NCI-H526 treated with DMSO at 0.1 percent for 48 hours (cell line): ENCODE data around the gene STAM.
"Not testable (repeated sequence)": the region's sequence is repeated elsewhere in the genome, so short reads cannot be mapped to it uniquely, and the experiment has no call there.

Source experiments
- DNase-seq: peaks from one replicate; lab custom pipeline; 2025; lab: John Stamatoyannopoulos, UW

STAM gene

DNA sequence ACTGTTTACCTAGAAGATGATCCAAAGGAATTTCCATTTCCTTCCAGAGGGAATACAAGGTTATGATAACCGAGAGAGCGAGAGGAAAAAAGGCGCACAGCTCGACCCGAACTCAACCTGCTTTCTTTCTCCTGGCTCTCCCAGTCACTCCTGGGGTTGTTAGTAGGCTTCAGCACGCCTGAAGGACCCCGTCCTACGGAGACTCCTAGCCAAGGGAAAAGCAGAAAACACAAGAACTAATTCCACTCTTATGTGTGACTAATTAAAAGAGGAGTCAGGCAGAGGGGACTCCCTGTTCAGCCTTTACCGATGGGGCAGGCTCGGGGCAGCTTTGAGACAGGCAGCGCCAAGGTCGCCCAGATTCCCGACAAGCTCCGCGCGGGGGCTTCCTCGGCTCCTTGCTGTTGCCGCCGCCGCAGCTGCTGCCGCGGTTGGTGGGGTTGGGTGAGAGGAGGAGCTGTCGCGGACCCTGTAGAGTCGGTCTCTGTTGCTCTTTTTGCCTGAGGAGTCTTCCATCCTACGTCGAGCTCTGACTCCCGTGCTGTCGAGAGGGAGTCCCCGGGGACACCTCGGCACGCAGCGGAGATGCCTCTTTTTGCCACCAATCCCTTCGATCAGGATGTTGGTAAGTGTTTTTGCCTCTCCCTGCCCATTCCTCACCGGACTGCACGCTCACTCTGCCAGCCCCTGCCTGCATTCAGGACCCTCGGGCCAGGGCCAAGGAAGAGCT is at the start of gene STAM:
STAM (plus strand) TSS at position 397 of the 730 bp plus-strand sequence; CDS start at position 586, 189 bp downstream.
- peak; percentile 86 for DNase-seq

DNA sequence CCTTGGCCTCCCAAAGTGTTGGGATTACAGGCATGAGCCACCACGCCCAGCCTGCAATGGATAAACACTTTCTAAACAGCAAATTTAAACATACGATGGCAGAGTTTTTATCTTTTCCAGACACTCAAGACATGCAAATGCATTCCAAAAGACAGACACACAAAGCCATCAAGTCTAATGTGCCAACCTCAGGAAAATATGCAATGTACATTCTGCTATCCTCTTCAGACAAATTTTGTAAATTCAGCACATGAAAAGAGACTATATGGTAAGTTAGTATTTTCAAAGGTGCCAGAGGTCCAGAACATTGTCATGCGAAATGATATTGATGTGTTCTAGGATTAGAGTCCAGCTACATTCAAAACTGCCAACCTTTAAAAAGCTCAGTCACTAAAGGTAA is 46.6 kb upstream of the STAM start:
- DNase-seq = no peak

DNA sequence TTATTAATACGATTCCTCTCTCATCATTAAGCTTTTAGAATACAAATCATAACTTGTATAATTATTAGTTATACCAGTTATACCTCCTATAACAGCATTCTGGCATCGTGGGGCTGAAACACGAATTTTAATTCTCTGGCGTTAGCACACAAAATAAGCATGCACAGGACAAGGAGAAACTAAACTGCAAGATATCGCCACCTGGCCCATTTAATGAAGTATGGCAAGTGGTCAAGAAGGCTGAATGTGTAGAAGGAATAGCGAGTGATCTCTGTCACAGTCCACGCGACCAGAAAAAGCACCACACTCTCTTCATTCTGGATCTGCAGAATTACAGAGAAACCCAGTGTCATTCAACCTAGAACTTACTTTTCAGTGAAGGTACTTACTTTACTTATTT is 44.9 kb upstream of the STAM start:
- no peak for DNase-seq

DNA sequence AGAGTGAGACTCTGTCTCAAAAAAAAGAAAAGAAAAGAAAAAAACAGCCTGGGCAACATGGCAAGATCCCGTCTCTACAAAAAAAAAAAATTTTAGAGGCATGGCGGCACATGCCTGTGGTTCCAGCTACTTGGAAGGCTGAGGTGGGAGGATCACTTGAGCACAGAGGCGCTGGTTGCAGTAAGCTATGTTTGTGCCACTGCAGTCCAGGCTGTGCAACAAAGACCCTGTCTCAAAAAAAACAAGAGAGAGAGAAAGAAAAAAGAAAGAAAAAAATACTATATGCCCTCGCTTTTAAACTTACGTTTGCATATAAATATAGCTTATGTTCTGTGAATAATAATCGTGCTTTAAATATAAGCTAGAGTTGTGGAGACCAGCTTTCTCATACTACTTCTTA is 38.0 kb upstream of the STAM start:
- DNase-seq = no peak

DNA sequence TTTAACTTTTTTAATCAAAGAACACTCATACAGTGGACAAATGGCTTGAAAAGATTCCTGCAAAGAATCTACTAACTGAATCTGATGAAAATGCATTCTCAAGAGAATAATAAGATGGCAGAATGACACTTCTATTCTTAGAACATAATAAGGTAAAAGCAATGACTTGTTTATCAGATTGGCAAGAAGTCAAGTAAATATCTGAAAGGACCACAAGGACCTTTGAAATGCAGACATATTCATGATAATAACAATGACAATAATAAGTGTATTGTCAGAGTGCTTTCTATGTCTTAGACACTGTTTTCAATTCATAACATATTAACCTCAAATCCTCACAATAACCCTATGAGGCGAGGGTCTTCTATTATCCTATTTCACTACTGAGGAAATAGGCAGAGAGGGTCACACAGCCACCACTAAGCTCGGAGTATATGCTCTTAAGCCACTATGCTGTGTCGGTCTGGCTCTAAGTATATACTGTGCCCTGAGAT is 37.4 kb upstream of the STAM start:
- no peak for DNase-seq

DNA sequence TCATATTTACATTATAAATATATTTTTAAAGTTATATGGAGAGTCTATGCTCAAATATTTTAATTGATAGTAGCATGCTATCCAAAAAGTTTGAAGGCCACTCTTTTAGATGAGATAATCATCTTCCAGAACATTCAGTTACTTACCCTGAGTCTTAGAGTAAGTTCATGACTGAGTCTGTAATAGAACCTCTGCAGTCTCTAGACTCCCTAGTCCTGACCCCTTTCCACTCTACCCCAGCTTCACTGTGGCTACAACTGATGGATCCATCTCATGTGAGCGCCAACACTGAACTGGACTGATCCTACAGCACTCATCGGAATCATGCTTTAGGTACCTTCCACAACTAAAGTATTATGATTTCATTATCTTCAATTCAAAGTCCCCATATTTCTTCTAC is 36.9 kb upstream of the STAM start:
- DNase-seq = no peak

DNA sequence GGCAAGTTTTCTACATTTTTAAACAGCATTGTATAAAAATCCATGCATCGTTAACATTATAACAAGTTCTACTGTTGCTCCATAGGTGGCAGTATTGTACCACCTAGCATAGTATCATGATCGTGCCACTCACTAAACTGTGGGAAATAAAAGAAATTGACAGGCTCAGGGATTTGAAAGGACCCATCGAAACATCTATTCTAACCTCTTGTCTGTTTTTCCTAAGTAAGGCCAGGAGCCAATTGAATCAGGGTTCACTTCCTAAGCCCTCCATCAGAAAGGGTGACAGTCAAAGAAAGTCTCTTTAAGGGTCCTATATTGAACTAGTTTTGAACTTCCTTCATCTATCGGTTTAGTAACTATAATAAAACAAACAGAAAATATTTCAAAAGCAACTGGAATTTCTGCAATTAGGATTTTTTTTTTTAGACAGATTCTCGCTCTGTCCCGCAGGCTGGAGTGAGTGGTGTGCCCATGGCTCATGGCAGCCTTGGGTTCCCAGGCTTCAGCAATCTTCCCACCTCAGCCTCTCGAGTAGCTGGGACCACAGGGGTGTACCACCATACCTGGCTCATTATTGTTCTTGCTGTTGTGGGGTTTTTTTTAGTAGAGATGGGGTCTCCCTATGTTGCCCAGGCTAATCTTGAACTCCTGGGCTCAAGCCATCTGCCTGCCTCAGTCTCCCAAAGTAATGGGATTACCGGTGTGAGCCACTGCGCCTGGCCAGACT is 36.2 kb upstream of the STAM start:
- no peak for DNase-seq

DNA sequence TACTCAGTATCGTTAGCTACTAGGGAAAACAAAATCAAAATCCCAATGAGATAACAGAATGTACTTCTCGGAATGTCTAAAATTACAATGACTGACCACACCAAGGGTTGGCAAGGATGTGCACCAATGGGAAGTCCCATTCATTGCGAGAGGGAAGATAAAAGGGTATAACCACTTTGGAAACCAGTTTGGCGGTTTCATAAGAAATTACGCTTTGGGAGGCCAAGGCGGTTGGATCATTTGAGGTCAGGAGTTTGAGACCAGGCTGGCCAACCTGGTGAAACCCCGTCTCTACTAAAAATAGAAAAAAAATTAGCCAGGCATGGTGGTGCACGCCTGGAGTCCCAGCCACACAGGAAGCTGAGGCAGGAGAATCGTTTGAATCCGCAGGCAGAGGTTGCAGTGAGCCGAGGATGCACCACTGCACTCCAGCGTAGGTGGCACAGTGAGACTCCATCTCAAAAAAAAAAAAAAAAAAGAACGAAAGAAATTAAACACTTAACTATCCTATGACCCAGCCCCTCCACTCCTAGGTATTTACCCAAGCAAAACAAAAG is 34.4 kb upstream of the STAM start:
- no peak for DNase-seq

DNA sequence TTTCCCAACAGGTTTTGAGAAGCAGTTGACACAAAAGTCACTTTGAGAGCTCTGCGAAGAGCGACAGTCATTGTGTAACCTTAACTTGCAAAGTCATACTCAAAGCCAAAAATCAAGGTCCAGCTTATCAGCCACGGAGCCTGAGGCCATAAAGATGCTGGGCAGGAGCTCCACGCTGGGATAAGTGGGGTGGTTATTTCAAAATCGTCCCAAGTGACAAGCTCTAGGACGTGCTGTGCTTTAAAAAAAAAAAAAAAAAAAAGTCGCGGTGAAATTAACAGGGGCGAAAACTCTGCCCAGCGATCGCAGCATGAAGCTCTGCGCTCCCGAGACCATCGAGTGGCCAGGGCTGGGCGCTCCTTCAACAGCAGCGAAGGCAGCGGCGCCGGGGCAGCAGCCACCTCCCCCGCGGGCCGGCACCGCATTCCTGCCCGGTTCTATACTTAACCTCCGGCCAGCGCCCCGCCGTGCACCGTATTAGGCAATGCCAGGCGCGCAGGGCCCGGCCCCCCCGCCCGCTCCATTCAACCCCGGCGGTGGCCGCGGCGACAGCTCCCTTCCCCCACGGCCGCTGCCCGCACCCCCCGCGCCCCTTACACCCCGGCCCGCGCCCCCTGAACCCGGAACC is 27.4 kb upstream of the STAM start:
- DNase-seq = no peak

DNA sequence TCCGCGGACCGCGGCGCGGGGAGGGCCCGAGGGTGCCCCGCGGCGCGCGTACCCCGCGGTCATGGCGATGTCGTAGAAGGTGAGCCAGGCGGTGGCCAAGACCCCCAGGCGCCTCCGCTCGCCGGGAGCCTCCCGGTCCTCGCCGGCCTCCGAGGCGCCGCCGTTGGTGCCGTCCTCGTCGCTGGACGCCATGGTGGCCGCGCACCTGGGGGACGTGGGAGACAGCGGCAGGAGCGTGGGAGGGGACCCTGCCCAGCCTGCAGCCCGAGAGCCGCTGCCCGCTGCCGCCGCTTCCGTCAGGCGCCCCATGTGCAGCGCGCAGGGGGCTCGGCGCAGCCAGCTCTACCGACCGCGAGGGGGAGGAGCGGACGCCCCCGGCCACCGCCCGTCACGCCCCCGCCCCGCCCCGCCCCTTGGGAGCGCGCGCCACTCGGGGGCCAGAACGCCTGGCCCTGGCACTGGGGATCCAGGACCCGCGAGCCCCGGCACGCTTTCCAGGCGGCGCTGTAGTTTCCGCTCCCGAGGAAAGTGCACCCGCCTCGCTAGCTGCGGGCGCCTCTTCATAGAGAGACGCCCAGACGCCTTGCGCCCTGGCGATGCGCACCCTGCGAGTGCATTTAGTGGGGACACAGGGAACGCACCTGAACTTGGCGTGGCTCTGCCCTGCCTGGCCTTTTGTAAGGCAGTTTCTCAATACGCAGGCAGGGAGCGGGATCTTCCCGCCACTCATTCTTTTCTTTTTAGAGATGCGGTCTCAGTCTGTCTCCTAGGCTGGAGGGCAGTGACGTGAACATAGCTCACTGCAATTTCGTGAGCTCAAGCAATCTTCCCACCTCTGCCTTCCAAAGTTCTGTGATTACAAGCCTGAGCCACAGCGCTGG is 26.7 kb upstream of the STAM start, which contains the start of gene HACD1:
HACD1 (minus strand) TSS at position 344 of the 881 bp plus-strand sequence; CDS start at position 309, 35 bp downstream.
- peak; percentile 22 for DNase-seq

DNA sequence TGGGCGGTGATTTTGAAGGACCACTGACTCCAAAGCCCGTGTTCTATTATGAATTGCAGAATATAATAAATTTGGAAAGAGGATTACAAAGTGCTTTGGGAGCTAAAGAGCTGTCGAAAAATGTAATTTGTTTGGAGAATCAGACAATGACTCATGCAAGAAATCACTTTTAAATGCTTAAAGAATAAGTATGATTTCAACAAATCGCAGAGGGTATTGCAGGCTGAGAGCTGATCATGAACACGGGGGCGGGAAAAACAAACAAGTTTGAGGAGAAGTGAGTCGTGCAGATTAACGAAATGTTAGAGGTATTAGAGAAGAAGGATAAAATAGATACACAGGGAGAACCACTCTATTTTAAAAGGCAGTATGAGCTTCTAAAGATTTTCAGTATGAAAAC is 21.9 kb upstream of the STAM start:
- DNase-seq = no peak

DNA sequence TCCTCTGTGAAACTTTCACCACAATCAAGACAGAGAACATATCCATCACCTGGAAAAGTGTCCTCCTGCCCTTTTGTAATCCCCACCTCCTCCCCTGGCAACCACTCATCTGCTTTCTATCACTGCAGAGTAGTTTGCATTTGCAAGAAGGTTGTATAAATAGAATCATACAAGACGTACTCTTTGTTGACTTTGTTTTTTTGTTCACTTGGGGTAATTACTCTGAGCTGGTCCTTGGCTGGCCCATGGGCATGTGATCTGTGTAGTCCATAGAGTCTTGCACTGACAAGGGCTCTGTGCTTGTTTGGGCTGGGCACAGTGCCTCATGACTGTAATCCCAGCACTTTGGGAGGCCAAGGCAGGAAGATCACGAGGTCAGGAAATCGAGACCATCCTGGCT is 19.0 kb upstream of the STAM start:
- DNase-seq = no peak

DNA sequence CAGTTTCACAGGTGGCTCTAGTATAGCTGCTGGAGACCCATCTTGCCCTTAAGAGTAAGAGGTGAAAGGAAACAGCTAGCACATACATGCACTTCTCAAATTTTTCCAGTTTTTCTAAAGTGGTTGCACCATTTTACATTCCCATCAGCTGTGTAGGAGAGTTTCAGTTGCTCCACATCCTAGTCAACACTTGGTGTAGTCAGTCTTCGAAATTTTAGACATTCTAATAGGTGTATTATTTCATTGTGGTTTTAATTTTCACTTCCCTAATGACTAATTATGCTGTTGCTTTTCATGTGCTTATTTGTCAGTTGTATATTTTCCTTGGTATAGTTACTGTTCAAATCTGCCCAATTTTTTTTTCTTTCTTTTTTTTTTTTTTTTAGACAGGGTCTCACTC is 17.3 kb upstream of the STAM start:
- no peak for DNase-seq

DNA sequence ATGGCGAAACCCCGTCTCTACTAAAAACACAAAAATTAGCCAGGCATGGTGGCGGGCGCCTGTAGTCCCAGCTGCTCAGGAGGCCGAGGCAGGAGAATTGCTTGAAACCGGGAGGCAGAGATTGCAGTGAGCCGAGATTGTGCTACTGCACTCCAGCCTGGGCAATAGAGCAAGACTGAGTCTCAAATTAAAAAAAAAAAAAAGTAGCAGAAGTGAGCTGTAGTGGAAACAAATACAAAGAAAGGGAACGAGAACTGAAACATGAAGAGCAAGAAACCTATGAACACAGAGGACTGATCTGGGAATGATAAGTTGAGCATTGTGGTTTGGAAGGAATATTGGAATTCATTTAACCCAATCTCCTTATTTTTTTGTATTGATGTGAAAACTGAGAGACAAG is 11.4 kb upstream of the STAM start:
- DNase-seq = not testable (repeated sequence)

DNA sequence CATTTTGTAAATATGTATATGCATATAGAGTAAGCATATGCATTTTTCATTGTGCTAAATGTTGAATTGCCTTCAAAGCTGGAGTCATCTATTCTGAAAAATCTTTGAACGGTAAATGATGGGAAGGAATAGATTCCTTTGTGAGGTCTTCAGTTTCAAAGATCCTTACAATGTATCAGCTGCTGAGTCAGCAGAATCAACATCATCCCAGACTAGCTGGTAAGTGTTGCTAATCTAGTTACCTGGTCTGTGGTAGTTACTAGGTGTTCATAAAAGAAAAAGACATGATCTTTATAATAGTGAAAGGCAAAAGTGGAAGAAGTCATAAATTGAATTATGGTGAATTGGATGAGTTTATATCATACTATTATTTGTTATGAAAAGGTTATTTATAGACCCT is 10.6 kb upstream of the STAM start:
- no peak for DNase-seq

DNA sequence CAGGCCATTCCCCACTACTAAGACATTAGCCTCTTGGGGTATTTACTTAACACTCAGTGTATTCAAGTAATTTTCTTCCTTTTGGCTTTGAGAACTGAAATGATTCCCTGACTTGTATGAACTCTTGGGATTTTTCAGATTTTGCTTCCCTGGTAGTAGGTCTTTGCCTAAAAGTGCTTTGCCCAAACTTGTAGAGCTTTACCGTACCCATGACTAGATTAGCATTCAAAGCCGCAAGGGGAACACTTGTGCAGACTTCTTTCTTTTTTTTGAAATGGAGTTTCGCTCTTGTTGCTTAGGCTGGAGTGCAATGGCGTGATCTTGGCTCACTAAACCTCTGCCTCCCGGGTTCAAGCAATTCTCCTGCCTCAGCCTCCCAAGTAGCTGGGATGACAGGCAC is 6.1 kb upstream of the STAM start:
- no peak for DNase-seq

DNA sequence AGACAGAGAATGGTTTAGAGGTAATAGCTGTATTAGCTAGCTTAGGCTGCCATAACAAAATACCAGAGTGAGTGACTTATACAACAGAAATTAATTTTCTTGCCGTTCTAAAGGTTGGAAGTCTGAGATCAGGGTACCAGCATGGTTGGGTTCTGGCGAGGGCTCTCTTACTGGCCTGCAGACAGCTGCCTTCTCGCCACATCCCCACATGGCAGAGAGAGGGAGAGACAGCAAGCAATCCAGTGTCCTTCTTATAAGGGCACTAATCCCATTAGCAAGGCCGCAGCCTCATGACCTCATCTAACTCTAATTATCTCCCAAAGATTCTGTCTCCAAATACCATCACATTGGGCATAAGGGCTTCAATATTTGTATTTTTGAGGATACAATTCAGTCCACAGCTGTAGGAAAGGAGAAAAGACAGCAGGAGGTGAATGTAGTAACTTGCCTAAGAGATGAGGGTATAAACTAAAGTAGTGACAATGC is 3.6 kb upstream of the STAM start:
- DNase-seq = no peak

DNA sequence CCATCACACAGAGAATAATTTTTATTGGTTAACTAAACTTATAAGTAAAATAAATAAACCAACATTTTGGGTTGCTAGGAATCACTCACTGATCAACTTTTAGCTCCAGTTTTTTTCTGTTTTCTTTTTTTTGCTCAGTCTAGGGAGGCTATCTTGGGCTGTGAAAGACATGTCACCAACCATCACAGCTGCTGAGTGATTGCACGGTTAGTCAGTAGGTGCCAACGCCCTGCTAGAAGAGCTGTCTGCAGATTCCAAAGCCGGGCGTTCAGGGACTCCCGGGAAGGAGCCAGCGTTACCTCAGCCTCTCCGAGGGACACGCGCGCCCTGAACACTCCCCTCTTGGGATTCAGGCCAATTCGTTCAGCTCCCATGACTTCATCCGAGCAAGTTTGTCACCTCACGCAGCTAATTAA is 604 bp upstream of the STAM start:
- no peak for DNase-seq

DNA sequence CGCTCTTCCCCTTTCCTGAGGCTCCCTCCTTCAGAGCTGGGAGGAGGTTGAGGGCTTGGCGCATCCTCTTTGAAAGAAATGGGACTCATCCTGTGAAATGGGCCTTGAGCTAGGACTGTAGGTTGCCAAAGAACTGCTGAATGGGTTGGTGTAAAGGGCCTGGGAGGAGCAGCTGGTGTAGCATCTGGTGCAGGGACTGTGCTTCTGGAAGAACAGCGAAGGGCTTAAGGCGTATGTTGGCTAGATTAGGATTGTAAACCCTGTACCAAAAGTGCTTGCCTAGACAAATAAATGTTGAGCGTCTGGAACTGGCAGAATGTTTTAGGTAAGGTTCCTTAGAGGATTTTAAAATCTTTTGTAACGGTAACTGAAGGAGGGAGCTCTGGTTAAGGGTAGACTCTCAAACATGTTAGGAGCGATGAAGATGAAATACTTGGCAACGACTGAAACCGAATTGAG is 563 bp downstream of the STAM start:
- DNase-seq = peak; percentile 1

DNA sequence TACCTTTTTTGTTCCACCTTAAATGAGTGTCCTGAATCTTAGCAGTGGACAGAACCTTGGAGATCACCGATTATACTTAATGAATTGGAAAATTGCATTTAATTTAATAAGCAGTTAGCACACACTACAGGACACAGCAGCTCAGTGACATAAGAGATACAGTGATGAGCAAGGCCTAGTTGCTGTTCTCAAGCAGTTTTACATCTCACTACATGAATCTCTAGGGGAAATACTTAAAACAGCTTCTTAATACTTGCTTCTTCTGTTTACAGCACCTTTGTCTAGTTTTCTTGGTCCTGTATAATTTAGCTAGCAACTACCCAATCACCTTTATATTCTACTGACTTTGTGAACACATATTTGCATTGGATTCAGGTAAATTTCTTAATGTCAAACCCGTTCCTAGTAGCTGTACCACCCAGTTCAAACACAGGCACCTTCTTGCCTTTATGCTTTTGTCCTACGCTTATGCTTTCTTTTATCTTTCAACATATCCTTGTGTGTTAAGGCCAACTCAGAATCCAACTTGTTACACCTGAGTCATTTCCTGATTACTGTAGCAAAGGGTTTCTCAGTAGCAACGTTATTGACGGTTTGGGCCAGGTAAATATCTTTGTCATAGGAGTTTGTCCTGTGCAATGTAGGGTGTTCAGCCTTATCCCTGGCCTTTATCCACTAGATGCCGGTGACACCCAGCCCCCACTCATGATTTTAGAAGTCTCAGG is 1.8 kb downstream of the STAM start:
- no peak for DNase-seq

DNA sequence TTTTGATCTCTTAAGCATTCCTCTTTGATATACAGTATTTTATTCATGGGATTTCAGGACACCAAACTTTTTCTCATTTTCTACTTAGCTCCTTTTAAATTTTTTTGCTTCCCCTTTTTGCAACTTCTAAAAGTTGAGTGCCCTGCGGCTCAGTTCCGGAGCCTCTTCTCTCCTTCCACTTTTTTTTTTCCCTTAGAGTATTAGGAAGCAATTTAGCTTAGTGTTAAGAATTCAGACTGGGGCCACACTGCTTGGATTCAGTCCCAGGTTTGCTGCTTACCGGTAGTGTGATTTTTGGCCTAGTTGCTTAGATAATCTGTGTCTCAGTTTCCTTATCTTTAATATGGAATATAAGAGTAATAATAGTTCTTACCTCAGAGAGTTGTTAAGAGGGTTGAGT is 3.4 kb downstream of the STAM start:
- no peak for DNase-seq
